LNCaP clone FGC (cell line): ENCODE measurements around the gene SLC7A1.
"Not testable (repeated sequence)": the region's sequence is repeated elsewhere in the genome, so short reads cannot be mapped to it uniquely, and the experiment has no call there.

Experiments used
- DNase-seq: peaks from one replicate; pipeline ENCODE4 v3.0.0-alpha.2; 2011; ENCODE audit warnings: low read depth
- H3K4me3 ChIP-seq: 2 replicates; pipeline ENCODE4 v1.5.1; 2011; ENCODE audit warnings: mild to moderate bottlenecking, low read depth, low read length, control low read depth
- TF ChIP-seq, protein P1 (sequence below): IDR thresholded peaks from 2 replicates; pipeline ENCODE4 v1.5.1; 2012; ENCODE audit warnings: mild to moderate bottlenecking; ENCODE audit not compliant: control insufficient read depth, insufficient read depth; ENCODE audit errors: extremely low read depth

SLC7A1 gene

DNA sequence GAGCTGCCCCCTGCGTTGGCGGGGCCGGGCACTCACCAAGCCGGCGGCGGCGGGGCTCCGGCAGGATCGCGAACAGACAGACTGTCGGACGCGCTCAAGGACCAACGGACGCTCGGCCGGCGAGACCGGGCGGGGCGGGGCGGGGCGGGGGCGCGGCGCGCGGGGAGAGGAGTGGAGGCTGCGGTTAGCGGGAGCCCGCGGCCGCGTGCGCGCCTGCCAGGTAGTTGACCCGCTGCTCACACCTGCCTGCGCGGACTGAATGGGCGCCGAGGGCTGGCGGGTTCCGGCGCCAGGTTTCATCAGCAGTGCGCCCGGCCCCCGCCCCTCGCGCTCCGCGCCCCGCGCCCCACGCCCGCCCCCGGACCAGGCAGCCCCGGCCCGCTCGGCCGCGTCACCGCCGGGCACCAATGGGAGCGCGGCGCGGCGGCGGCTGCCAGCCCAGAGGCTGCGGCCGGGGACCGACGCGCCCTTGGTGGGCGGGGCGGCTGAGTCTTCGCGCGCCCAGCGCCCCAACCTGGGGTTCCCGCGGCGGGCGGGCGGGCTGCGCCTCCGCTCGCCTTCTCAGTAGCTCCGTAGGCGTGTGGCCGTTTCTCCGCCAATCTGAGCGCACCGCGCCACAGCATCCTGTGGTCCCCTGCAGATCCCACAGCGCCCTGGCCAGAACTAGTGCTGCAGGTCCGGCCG is at the start of gene SLC7A1:
Gene SLC7A1, minus strand, starts transcription at position 309 of the 684 bp plus-strand sequence. CDS start 59,500 bp downstream, outside the sequence.
- H3K4me3 ChIP-seq: peak within 1 kb of the TSS; percentile 68
- DNase-seq: peak; percentile 34
- TF ChIP-seq, protein P1, sequence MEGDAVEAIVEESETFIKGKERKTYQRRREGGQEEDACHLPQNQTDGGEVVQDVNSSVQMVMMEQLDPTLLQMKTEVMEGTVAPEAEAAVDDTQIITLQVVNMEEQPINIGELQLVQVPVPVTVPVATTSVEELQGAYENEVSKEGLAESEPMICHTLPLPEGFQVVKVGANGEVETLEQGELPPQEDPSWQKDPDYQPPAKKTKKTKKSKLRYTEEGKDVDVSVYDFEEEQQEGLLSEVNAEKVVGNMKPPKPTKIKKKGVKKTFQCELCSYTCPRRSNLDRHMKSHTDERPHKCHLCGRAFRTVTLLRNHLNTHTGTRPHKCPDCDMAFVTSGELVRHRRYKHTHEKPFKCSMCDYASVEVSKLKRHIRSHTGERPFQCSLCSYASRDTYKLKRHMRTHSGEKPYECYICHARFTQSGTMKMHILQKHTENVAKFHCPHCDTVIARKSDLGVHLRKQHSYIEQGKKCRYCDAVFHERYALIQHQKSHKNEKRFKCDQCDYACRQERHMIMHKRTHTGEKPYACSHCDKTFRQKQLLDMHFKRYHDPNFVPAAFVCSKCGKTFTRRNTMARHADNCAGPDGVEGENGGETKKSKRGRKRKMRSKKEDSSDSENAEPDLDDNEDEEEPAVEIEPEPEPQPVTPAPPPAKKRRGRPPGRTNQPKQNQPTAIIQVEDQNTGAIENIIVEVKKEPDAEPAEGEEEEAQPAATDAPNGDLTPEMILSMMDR: no peak

DNA sequence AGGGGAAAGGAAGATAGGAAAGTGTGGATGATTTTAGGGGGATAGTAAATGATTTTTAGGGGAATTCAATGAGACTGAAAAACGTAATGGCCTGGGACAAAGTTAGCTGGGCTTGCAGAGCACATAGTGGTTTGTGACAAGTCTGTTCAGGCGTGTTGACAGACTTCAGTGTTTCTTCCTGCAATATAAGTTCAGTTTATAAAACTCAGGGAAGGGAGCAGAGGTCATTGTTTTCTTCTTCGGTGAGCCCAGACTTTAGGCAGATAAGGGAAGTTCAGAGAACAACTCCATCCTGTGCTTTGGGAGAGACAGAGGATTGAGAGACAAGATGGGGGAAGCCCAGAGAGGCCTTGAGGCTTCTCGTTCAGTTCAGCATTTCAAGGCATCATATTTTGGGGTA is 45.2 kb upstream of the SLC7A1 start:
- H3K4me3 ChIP-seq: no peak overlapping the region
- no peak for DNase-seq
- TF ChIP-seq, protein P1: no peak

DNA sequence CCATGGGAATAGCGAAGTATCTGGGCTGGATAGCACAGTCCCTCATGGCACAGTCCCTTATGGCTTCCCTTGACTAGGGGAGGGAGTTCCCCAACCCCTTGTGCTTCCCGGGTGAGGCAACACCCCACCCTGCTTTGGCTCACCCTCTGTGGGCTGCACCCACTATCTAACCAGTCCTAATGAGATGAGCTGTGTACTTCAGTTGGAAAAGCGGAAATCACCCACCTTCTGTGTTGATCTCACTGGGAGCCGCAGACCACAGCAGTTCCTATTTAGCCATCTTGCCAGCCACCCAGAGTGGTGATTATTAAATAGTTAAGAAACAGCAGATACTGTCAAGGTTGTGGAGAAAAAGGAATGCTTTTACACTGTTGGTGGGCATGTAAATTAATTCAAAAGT is 41.3 kb upstream of the SLC7A1 start:
- not testable (repeated sequence) for DNase-seq, H3K4me3 ChIP-seq

DNA sequence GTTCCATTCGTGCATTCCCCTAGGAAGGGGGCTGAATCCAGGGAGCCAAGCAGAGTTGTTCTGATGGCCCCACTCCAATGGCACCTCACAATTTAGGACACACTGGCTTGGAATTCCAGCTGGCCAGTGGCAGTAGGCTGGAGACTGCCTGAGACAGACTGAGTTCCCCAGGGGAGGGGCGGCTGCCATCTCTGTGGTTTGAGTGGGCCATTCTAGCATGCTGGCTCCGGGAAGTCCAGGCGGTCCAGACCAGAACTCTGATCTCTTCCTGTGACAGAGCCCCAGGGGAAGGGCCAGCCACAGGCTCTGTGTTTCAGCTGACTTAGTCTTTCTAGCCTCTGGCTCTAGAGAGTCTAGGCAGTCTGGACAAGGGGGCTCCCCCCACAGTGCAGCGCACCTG is 29.5 kb upstream of the SLC7A1 start:
- TF ChIP-seq, protein P1: no peak
- DNase-seq: no peak
- no peak overlapping the region for H3K4me3 ChIP-seq

DNA sequence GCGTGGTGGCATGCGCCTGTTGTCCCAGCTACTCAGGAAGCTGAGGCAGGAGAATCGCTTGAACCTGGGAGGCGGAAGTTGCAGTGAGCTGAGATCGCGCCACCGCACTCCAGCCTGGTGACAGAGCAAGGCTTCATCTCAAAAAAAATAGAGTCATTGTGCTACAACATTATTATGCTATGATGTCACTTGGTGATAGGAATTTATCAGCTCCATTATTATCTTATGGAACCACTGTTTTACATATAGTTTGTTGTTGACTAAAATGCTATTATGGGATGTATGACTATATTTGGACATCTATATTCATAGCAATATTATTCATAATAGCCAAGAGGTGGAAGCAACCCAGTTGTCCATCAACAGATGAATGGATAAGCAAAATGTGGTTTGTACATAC is 26.4 kb upstream of the SLC7A1 start:
- TF ChIP-seq, protein P1: no peak
- DNase-seq: no peak

DNA sequence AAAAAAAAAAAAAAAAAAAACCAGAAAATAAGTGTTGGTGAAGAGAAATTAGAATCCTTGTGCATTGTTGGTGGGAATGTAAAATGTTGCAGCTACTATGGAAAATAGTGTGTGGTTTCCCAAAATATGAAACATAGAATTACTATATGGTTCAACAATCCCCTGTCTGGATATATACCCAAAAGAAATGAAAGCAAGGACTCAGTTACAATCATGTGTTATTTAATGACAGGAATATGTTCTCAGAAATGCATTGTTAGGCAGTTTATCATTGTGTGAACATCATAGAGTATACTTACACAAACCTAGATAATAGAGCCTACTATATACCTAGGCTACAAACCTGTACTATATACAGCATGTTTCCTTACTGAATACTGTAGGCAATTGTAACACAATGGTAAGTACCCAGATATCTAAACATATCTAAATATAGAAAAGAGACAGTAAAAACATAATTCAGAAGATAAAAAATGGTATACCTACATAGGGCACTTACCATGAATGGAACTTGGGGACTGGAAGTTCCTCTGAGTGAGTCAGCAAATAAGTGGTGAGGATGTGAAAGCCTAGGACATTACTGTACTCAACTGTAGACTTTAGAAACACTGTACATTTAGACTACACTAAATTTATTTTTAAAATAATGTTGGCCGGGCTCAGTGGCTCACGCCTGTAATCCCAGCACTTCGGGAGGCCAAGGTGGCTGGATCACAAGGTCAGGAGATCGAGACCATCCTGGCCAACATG is 25.7 kb upstream of the SLC7A1 start:
- DNase-seq: no peak
- TF ChIP-seq, protein P1: no peak
- no peak overlapping the region for H3K4me3 ChIP-seq

More for the DNA sequence above, 26.4 kb upstream of the SLC7A1 start:
- H3K4me3 ChIP-seq: no peak overlapping the region

DNA sequence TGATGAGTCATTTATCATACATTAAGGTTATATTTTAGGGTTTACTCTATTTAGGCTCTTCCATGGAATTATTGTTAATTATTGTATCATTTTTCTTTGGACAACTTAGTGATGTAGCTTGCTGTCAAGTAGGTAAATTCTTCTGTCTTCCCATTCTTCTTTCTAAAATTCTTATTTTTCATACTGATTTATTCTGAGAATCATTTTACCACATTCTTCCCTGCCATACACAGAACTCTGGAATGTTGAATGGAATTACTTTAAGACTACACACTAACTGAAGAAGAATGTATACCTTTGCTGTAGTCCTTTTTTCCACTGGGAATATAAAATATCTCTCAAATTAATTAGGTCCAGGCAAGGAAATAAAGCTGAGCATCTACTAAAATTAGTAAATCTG is 24.5 kb upstream of the SLC7A1 start:
- TF ChIP-seq, protein P1: no peak
- no peak overlapping the region for H3K4me3 ChIP-seq
- no peak for DNase-seq
